Epithelial cell of prostate (primary cell): ENCODE data around the gene ERN2.

Source experiments
- DNase-seq: peaks from one replicate; pipeline ENCODE4 v3.0.0-alpha.2; 2011; ENCODE audit warnings: low read depth, low spot score
- H3K27ac ChIP-seq: fragments of 450-650 bp; 2 replicates; pipeline ENCODE4 v1.5.1; 2017; ENCODE audit warnings: mild to moderate bottlenecking

The ERN2 gene

DNA sequence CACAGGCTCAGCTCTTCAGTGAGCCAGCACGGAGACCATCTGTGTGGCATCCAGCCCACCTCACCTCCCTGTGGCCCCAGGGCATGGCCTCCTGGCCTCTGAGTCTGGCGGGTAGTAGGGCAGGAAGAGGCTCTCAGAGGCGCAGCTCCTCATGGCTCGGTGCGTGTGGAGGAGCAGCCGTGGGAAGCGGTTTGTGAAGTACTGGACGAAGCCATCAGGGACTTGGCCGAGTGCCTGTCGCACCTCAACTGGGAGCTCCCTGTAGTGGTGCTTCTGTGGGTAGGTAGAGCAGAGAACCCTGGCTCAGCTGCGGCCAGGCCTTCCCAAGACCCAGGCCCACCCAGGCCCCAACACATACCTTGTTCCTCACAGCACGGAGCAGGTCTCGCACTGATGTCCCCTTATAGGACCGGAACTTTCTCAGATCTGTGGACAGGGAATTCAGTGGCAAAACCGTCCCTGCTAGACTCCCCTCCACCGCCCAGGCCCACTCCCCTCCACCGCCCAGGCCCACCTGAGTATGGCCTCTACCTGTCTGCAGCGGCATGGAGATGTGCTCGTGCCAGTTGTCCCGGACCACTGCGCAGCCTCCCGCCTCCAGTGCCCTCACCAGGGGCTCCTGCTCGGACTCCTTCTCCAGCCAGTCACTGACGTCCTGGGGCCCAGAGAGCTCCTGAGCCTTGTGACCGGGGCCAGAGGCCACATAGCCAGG is 22.1 kb downstream of the ERN2 start:
- H3K27ac ChIP-seq = no peak overlapping the region
- DNase-seq = no peak

- no peak for DNase-seq
- H3K27ac ChIP-seq = no peak overlapping the region
These were observed 23.4 kb downstream of the ERN2 start for GRCh38 chr16:23689442-23690187.

DNA sequence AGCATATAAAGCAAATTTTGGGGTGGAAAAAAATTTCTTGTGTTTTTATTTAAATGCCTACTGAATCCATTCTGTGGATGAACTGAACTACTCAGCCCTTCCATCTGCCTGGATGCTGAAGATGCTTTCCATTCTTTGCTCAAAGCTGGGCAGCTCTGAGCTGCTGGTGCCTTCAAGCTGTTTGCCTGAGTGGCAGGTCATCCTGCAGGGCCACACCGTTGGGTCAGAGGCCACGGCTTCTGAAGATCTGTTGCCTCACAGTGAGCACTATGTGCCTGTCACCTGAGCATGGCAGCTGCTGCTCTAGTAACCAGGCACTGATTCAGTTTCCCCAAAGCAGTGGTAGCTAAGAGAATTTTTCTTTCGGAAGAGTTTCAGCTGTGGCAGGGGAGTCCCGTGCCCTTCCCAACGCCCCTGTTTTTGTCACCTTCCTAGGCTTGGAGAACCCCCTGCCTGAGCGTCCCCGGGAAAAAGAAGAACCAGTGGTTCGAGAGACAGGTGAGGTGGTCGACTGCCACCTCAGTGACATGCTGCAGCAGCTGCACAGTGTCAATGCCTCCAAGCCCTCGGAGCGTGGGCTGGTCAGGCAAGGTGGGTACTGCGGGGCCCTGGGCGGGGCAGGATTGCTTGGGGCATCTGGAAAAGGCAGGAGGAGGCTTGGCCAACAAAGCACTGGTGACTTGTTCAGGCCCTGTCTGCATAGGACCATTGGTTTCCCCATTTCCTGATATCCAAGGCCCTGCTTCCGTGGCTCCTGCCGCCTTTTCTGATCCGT is 25.8 kb downstream of the ERN2 start:
- DNase-seq = no peak

GRCh38 chr16:23683487-23683886 is 29.5 kb downstream of the ERN2 start:
- H3K27ac ChIP-seq = no peak overlapping the region
- no peak for DNase-seq

More for the DNA sequence above, 25.8 kb downstream of the ERN2 start:
- H3K27ac ChIP-seq = no peak overlapping the region

GRCh38 chr16:23682181-23682580 is 30.8 kb downstream of the ERN2 start:
- DNase-seq = no peak

DNA sequence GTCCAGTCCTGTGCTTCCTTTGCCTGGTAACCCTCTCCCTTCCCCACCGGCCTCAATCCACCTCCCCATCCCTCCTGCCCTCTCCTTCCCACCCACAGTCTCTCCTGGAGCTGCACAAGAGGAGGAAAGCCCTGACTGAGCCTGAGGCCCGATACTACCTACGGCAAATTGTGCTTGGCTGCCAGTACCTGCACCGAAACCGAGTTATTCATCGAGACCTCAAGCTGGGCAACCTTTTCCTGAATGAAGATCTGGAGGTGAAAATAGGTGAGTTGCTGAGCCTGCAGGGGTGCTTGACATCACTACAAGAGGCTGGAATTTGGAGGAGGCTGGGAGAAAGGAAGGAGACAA is 33.1 kb downstream of the ERN2 start:
- no peak for DNase-seq
- H3K27ac ChIP-seq = no peak overlapping the region

More at GRCh38 chr16:23682181-23682580, 30.8 kb downstream of the ERN2 start:
- no peak overlapping the region for H3K27ac ChIP-seq

DNA sequence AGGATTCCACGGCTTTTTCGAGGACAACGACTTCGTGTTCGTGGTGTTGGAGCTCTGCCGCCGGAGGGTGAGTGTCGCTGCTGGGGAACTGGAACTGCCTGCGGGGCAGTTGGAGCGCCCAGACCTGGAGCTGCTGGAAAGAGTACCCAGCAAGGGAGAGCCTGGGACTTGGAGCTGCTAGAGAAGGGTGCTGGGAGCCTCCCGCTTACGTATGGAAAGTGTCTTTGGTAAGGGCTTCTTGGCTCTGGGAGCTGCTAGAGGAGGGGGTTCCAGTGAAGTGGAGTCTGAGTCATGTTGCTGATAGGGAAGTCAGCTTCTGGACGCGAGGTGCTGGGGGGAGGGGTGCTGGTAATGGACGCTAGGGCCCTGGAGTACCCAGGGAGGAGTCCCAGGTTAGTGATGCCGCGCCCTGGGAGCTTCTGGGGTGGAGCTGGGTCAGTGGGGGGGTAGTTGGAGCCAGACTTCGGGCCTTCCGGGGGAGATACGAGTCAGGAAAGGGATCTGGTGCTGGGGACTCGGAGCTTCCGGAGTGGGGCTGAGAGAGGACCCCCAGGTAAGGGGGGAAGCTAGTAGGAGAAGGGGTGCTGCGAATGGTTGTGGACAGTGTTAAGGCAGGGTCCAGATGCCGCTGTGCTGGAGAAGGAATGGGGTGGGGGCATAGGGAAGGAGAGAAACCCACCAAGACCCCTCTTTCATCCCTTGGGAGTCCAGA is 33.6 kb downstream of the ERN2 start:
- no peak overlapping the region for H3K27ac ChIP-seq
- no peak for DNase-seq

GRCh38 chr16:23678430-23679273 is 34.4 kb downstream of the ERN2 start, which contains the start of gene PLK1:
Gene PLK1 (plus strand): TSS chr16:23678889. CDS start chr16:23678933, 44 bp downstream.
- DNase-seq = peak; percentile 8
- H3K27ac ChIP-seq = peak within 1 kb of the TSS; percentile 9

GRCh38 chr16:23676924-23677480 is 36.0 kb downstream of the ERN2 start:
- H3K27ac ChIP-seq = no peak overlapping the region
- DNase-seq = no peak

DNA sequence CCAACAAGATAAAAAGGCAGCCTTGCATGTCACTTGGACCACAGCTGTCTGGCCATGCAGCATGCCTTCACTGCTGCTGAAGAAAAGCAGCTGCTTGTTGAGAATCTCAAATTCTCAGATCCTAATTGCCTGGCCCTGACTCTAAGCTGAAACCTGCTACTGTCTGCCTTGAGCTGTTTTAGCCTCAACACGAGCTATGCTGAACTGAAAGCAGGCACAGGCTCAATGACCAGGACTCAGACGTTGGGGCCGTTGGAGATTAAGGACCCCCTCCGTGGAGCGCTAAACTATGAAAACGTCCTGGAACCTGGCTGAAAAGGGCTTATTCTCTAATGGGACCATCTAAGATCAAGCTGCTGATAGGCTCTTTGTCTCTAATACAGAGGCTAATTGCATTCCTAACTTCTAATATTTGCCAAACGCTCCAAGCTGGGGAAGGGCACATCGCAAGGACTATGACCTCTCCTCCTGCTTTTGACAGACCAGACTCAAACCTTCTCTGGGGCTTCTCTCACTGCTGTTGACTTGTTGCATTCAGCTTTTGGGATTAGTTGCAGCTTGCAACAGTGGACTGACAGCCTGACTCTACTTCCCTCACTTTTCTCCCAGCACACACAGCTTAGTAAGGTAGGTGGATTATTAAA is 38.9 kb downstream of the ERN2 start:
- DNase-seq = no peak
- H3K27ac ChIP-seq = no peak overlapping the region

DNA sequence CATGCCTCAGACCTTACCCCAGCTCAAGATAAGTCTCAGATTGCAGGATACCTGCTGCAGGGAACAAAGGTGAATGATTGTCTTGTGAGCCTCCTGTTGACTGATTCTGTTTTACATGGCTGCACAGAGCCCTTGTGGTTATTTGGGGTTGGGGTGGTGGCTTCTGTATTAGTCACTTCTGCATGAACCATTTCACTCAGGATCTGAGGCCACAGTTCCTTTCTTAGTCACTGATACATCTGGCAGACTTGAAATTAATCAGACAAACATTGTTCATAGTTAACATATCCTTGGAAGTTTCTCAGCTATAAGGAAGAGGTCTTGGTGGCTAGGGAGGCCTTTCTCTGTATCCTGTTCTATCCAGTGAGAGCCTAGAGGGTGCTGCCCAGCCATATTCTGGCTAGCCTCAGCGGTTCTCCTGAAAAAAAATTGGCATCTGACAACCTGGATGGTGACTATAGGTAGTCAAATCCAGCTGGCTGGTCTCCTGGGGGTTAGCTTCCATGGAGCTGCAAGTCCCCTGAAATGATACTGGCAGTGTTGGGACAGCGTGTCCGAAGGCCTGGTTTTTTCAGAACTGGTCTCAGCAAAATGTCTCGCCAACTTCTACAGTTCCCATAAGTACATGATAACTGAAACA is 42.8 kb downstream of the ERN2 start:
- peak; percentile 78 for DNase-seq
- H3K27ac ChIP-seq = peak overlapping the region; percentile 72

DNA sequence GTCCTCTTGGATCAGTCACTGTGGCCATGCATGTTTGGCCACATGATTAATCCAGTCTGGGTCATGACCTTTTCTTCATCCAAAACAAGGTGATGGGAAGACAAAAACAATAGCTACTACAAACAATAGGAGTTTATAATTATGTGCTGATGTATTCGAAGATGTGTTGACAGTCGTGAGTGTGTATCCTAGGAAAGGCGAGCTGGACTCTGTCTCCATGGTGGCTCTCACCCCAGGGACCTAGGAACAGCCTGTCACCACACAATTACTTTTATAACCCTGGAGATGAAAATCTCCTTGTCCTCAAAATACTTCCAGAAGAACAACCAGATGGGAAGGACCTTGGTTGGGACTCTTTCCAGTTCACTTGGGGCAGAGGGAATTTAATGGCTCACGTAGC is 44.1 kb downstream of the ERN2 start:
- no peak for DNase-seq
- H3K27ac ChIP-seq = peak overlapping the region; percentile 72

GRCh38 chr16:23668225-23668624 is 44.8 kb downstream of the ERN2 start:
- no peak for DNase-seq
- H3K27ac ChIP-seq = no peak overlapping the region

DNA sequence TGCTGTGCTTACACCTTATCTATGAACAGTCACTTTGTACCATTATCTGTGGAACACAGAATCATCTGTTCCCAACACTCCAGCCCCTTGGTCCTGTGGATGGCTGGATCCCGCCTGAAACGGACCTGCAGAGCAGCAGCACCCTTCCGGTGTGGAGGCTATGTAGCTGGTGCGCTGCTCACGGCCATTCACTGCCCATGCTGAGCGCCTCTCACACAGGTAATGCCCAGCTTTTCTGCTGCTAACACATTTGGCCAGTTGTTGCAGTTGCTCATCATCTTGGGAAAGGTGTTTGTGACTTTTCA is 45.7 kb downstream of the ERN2 start:
- DNase-seq = no peak
- no peak overlapping the region for H3K27ac ChIP-seq

DNA sequence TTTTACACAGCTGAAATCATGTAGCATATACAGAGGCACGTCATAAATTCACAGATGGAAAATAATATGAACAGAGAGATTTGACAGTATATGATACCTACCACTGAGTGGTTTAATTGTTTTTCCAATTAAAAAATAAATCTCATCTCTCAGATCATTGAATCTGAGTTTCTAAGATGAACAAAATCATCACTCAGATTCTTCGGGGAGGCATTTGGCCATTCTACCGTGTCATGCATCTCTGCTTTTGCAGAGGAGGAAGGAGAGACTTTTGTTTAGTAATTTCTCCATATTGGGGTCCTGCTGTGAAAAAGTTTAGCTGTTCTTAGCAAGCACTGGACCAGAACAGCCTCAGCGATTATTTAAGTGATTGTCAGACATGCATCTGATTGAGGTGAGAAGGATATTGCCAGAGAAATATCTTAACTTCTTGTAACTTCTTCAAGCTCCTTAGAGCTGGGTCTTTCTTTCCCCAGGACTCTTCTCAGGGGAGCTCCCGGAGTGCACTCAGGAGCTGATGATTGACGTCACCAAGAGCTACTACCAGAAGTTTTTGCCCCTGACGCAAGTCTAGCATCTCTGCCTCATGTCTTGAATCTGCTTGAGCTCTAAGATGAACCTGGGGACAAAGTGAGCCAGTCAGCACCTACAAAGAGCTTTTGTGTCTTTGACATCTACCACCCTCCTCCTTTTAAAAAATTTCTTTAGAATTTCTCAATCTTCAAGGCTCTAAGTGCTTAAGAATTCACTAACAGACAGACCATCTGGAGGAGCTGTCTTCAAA is 46.3 kb downstream of the ERN2 start:
- no peak for DNase-seq
- no peak overlapping the region for H3K27ac ChIP-seq

DNA sequence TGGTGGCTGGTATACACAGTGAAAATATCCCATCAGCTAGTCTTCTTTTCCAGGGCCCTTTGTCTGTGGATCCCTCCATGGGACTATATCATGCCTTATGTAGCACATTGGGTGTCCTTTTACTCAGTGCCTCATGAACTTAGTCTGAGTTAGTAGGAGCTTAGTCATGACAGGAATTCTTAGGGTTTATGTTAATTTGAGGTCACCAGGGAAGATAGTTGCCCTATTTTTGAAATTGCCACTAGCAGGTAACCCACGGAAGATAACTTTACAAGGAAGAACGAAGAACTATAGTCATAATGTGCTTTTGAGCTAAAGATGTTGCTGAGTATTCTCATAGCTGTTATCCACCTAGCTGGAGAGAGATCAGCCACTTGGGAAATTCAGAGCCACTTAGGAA is 49.1 kb downstream of the ERN2 start:
- H3K27ac ChIP-seq = no peak overlapping the region
- DNase-seq = no peak

- H3K27ac ChIP-seq = no peak overlapping the region
These were observed 61.0 kb downstream of the ERN2 start for GRCh38 chr16:23651943-23652468.

More at GRCh38 chr16:23651943-23652468, 61.0 kb downstream of the ERN2 start:
- DNase-seq = no peak
